Frontal cortex (tissue), 4 donors: ENCODE data around the gene TPST2. TPM values are rescaled to one million over a fixed set of nuclear protein-coding genes. Genes with fewer than 3 reads are reported as not detected.

Experiments
- DNase-seq, 2 donors: peaks; one replicate each; pipeline ENCODE4 v3.0.0; 2012; ENCODE audit warnings: low spot score in 2 of 2
- FAIRE-seq: peaks from 2 replicates; lab custom pipeline; 2012; peaks lifted over from hg19 to GRCh38; lab: Jason Lieb, UNC
- total RNA-seq: library from RNA; depleted of rRNA; stranded (reverse); fragments of >200 nt; gene quantifications from one replicate; pipeline ENCODE4 v1.2.3, GENCODE V29; 2014
- donor health status: control.
- donor health status: control.
- donor health status: control.

The TPST2 gene
- total RNA-seq, 1 donor from 2014 or later = 6.1 TPM

DNA sequence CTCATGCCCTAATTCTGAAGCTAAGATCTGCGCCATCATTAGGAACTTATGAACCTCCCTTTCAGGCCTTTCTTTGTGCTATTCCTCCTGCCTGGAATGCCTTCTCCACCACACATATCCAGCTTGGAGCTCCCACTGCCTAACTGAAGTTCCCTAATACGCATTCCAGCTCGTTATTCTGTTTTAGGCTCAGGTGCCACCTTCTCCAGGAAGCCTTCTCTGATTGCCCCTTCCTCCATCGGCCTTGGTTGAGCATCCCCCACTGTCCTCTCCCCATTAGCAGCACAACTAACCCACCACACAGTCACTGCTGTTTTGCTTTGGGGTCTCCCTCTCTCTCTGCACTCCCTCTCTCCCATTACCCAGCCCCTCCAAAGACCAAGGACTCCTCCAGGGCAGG, 22.7 kb upstream of the TPST2 start:
- FAIRE-seq (no peak), DNase-seq (no peak)

DNA sequence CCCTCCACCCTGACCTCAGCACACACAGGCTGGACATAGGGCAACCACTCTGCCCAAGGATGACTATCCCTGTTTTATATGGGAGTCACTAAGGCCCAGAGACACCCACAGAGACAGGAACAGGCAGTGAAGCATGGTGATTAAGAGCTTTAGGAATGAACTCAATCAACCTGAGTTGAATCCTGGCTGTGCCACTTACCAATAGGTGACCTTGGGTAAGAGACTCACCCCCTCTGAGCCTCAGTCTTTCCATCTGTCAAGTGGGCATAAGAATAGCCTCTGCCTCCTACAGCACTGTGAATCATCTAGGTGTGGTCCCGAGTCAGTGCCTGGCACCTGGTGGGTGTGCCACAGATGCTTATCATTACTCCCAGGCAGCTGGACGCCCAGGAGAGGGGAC, 21.1 kb upstream of the TPST2 start:
- no peak for FAIRE-seq

DNA sequence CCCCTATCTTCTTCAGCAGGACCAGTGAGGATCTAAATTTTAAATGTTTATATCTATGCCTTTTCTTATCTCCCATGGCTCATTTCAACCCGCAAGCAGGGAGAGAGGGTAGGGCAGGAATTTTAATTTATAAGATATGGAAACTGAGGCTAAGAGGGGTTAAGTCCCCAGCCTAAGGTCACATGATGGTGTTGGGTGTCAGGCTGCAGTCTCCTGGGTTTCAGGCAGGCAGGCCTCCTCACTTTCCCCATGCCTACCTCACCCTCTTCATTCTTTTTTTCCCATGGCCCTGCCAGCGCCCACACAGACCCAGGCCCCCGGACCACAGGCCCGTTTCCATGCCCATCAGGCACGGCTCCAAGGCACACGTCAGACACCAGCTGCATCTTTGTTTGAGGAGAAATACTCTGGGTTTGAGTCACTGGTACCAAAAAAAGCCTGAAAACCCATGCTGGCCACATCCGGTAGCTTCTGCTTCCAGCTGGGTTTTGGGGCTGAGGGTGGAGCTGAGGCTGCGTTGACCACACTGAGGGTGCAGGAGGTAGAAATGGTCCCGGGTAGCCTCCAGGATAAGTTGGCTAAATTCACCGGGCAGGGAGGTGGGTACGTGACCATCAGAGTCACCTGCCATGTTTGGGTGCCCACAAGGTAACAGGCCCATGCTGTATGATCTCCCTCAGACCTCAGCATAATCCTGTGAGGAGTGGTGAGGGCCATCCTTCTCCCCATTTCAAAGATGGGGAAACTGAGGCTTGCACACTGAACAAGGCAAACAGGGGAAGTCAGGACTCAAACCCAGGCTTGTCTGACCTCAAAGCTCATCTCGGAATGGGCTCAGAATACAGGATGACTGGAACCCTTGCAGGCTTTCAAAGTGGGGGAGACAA, 20.4 kb upstream of the TPST2 start:
- DNase-seq = peak in 1 of 2 donors; percentile 59
- FAIRE-seq = no peak

More for the DNA sequence above, 21.1 kb upstream of the TPST2 start:
- DNase-seq = no peak

DNA sequence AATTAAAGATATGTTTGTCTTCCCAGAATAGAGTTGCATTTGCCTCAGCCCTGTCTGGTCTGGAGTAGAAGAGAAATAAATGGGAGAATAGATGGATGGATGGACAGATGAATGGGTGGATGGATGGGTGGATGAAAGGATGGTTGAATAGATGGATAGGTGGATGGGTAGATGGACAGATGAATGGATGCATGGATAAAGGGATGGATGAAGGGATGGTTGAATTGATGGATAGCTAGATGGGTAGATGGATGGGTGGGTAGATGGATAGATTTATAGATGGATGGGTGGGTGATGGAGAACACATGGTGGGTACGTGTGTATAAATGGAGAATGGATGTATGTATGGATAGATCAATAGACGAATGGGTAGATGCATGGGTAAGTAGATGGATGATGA, 19.4 kb upstream of the TPST2 start:
- FAIRE-seq (no peak), DNase-seq (no peak)

DNA sequence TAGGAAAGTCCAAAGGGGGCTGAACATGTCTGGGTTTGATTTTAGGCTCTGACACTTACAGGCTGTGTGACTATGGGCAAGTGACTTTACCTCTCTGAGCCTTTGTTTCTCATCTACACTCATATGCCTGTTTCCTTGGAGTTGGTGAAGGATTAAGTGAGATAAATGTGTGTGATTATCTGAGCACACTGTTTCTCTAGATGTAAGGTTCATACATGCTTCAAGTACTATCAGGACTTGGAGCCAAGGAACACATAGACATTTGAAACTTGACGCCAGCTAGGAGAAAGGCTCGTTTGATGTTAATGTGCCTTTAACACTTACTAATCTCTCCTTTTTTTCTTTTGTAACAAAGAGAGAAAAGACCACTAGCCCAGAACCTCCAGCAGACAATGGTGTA, 18.2 kb upstream of the TPST2 start:
- no peak for DNase-seq
- FAIRE-seq = no peak

DNA sequence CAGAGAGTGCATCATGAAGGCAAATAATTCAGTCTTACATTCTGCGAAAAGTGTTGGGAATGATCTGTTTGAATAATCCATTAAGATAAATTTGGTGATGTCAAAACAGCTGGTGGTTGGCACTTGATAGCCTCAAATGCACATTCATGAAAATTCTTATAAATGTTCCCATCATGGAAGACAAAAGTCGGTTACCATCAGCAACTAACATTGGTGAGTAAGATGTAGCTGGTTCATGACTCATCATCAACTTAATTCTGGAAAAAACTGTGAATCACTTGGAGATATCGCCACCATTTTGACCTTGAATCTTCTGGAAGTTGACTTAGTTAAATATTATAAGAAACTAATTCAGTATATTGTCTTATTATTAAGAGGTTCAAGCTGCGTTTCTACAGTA, 16.7 kb upstream of the TPST2 start:
- no peak for FAIRE-seq

DNA sequence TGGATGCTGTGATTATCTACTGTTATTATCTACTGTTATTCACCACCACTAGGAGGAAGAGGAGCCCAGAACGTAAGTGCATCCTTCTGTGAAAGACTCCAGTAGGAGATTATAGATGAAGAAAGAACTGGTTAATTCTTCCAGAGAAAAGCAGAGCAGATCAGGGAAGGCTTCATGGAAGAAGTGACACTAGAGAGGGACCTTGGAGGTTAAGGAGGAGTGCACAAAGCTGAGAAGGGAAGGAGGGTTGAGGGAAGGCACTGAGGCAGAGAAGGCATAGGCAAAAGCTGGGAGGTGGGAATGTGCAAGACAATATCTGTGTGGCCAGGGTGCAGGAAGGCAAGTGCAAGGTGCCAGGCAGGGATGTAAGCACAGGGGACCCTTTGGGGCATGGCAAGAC, 14.4 kb upstream of the TPST2 start:
- FAIRE-seq (no peak), DNase-seq (no peak)

More for the DNA sequence above, 16.7 kb upstream of the TPST2 start:
- no peak for DNase-seq

DNA sequence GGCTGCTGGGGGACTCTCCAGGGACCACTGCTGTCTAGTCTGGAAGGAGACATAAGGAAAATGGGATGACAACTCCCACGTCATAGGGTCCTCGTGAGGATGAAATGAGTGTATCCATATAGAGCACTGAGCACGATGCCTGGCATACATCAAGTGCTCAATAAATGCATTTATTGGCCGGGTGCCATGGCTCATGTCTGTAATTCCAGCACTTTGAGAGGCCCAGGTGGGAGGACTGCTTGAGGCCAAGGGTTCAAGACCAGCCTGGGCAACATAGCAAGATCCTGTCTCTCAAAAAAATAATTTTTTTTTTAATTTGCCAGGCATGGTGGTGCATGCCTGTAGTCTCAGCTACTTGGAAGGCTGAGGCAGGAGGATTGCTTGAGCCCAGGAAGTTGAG, 12.2 kb upstream of the TPST2 start:
- no peak for FAIRE-seq
- no peak for DNase-seq

DNA sequence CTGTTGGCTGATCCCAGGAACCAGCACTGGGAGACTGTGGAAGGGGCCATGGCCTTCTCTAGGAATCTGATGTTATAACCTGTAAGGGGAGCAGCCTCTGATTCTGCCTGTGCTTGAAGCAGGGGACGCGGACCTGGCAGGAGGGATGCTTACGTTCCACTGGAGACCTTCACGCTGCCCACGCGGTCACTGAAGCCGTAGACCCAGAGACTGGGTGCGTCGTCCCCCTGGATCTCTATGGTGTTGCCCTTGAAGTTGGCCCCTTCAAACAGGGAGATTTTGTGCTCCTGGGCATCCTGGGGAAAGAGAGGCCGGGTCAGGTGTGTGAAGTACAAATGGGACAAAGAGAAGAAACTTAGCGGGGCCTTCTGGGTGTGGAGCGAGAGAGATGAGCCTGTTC, 11.8 kb upstream of the TPST2 start:
- DNase-seq (no peak), FAIRE-seq (no peak)

DNA sequence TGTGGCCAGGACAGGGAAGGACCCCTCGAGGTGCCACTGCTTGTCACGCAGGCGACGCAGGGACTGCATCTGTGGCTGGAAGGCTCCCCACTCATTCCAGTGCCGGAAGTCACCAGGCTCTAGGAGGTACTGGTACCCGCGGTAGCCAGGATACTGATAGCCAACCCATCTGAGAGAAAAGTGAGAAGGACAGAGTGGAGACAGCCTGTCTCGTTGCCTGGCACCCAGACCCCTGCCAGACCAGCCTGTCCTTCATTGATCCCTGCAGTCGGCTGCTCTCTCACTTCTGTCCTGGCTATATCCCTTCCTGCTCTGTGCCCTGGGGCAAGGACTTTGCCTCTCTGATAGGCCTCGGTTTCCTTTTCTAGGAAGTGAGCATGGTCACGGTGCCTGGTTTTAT, 9.6 kb upstream of the TPST2 start:
- DNase-seq (no peak), FAIRE-seq (no peak)

DNA sequence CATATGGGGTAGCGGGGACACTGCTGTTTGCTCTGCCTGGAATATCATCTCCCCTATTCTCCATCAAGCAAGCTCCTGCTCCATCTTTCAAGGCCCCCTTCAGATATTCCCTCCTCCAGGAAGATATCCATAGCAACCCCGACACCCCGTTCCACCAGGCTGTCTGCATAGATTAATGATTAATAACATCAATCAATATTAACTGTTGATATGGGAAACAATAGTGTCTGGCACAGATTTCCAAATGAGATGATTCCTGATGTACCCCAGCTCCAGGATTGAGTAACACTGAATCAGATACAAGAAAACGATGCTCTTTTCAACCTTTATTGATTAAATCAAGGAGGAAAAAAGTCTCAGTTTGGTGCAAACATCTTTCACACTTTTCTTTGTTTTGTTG, 7.5 kb upstream of the TPST2 start:
- DNase-seq = no peak

DNA sequence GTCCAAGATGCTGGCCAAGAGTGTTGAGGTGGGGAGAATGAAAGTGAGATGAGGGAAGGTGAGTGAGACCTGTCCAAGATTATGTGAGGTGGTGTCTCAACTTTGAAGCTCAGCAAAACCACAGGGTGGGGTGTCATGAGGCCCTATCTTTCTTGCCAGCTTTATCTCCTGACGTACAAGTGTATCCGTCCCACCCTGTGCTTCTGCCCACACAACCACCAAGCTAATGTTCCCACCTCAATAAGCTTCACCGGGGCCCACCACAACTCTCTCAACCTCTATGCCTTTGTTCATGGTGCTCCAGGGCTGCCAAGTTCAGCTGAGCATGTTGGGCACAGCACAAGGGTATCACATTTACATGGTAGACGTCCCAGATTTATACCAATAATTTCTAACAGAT, 7.1 kb upstream of the TPST2 start:
- no peak for FAIRE-seq
- DNase-seq = no peak

More for the DNA sequence above, 7.5 kb upstream of the TPST2 start:
- no peak for FAIRE-seq

DNA sequence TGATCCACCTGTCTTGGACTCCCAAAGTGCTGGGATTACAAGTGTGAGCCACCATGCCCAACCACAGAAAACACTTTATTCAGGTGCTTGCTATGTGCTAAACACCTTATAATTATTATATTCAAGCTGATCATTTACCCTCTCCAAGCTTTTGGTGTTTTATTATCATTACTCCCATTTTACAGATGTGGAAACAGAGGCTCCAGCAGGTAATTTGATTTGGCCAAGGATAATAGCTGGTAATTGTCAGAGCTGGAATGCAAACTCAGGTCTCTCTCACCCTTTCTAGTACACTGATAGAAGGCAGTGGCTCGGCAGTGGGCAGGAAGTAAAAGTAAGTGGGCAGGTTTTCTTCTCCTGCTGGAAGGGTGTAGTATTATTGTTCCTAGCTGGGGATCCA, 3.8 kb upstream of the TPST2 start:
- FAIRE-seq = no peak
- DNase-seq = no peak

DNA sequence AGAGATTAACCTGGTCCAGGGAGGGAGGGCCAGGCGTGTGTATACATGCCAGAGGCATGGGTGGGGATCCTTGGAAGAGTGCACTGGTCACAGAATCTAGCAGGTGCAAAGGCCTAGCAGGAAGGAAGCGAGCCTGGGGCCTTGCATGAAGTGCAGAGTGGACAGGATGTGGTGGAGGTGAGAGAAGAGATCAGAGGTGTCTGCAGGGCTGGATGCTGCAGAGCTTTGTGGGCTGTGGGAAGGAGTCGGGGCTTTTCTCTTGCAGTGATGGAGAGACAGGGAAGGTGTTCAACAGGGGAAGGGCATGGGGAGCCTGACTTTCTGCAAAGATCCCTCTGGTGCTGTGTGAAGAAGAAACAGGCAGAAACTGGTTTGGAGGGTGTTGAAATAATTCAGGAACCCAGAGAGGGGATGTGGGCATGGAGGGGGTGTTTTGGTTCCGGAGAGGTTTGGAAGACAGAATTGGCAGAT, 2.5 kb upstream of the TPST2 start:
- FAIRE-seq (no peak), DNase-seq (no peak)

DNA sequence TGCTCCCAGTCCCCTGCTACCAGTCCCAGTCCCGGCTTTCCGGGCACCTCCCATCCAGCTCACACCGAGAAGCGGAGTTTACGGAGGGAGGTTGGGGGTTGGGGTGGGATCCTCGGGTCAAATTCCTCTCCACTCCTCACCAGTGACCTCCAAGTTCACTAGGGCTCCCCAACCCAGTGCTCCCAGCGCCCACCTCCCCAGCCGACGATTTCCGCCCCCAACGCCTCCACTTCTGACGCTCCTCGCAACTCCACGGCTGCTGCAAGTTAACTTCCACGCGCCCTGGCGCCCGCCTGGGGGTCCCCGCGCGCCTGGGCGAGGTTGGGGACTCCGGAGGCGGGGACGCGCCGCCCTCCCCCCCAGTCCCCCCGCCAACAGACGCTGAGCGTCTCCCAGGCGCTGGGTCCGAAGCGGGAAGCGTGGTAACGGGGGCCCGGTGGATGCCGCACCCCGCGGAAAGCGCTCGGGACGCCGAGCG, 526 bp downstream of the TPST2 start:
- DNase-seq (no peak), FAIRE-seq (no peak)

DNA sequence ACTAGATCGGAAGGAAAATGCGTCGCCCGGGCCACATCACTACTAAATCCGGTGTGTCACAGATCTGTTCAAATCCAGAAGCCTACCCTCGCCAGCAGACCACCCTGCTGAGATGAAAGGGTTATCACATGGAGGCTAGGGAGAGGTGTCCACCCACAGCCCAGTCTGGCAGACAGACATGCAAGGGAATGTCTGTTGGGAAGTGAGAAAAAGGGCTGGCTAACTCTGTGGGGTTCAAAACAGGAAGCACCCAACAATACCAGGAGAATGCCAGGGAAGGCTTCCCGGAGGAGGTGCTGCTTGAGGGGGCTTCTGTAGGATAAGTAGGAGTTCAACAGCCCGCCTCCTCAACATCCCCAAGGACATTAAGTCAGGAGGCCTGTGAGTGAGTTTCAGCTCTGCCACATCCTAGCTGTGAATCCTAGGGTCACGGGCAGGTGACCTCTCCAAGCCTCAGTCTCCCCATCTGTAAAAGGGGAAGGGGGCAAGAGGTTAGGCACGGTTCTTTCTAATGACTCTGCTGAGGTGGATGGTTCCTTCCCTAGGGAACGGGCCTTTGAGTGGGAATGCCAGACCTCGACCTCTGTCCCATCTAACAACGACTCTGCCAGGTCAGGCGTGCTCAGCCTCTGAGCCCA, 1.1 kb downstream of the TPST2 start:
- DNase-seq (no peak), FAIRE-seq (no peak)

DNA sequence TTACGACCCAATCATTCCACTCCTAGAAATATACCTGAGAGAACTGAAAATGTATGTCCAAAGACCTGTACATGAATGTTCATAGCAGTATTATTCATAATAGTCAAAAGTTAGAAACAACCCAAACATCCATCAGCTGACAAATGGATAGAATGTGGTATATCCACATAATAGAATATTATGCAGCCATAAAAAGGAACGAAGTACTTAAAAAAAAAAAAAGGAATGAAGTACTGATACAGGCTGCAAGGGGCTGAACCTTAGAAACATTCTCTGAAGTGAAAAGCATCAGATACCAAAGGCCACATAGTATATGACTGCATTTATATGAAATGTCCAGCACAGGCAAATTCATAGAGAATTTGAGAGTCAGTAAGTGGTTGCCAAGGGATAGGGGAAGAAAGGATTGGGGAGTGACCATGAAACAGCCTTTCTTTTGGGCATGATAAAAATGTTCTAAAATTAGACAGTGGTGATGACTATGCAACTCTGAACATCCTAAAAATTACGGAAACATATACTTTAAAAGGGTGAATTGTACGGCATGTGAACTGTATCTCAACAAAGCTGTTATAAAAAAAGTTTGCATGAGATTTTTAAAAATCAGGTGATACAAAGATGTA, 1.8 kb downstream of the TPST2 start:
- FAIRE-seq (no peak), DNase-seq (no peak)

DNA sequence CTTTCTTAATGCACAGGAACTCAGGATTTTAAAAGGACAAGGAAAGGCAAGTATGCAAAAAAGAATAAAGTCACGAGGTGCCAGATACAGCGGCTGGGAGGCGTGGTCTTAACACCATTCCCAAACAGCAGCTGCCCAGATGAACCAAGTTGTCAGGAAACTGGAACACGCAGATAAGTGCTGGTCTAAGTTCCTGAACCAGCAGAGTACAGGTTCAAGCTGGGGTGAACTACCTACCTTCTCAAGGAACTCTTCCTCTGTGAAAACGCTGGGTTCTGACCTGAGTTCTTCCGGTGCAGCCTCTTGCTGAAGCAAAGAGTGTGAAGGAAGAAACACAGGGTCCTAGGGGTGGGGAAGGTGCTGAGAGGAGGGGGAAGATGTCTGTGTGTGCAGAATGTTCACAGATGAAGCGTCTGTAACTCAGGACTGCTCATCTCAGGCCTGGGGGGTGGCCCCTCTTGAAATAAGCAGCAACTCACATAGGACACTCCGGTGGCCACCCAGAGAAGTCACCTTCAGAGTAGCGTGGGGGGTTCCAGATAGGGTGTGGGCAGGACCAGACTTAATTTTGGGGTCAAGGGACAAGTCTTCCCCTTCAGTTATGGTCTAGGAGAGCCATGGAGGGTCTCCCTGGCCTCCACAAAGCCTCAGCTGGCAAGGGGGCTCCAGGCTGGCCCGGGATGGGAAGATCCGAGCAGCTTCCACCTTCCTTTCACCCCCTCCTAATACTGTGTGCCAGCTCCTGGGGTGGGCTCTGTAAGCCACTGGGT, 3.2 kb downstream of the TPST2 start:
- FAIRE-seq (no peak), DNase-seq (no peak)

DNA sequence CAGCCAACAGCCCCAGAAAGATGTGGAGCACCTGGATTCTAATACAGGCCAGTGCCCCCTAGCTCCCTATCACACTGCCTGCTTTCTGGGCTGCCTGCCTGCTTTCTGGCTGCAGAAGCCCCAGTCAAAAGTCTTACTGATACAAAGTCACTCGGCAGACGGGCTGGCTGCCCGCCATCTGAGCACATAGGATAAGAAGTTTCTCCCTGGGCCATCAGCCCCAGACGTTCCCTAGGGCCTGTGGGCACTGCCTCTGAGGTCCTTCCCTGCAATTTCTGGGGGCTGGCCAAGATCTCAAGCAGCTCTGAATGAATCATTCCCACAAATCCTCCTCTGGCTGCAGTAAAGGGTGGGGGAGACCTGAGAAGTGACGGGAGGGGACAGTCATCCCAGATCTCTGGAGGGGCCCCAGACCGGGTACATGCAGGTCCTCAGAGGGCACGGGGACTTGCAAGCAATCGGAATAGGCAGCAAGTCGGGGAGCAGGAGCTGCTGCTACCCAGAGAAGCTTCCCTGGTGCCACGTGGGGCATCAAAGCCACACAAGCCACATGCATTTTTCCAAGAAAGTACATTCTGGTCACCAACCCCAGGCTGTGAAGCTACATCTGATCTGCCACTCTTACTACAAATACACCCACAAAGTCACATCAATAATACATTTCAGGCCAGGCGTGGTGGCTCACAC, 4.7 kb downstream of the TPST2 start:
- DNase-seq = no peak
- no peak for FAIRE-seq

DNA sequence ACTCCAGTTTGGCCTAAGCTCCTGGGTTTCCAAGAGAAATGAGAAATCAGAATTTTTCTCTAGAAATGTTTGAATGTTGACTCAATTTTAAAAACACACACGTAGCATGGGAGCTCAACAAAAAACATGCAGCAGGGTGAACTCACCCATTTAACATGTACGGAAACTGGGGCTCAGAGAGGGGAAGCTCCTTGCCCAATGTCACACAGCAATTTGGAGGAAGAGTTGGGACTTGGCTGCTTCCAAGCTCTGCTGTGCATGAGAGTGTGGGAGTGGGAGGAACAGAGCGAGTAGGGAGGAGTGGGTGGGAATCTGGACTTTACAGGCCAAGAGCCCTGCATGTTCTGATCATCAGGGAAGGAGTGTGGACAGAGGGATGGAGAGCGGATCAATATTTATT, 5.9 kb downstream of the TPST2 start:
- FAIRE-seq (no peak), DNase-seq (no peak)
